Vagina (tissue), 2 donors: ENCODE results near the gene URB2.

Source experiments
- CTCF ChIP-seq, 3 experiments: fragments of 450-650 bp in 2 of 3; fragments of 200-600 bp in 1 of 3; sonication (generic) in 1 of 3; IDR thresholded peaks; one replicate each; pipeline ENCODE4 v1.5.1; 2017 to 2019; ENCODE audit warnings: antibody characterized with exemption in 3 of 3, mild to moderate bottlenecking in 2 of 3, moderate library complexity in 2 of 3
- POLR2A ChIP-seq, 2 donors: fragments of 450-650 bp; IDR thresholded peaks; one replicate each; pipeline ENCODE4 v1.6.1; 2017; ENCODE audit warnings: antibody characterized with exemption in 2 of 2, mild to moderate bottlenecking in 2 of 2, moderate library complexity in 2 of 2

- TF ChIP-seq CTCF (IDR thresholded peaks at IDR 0.05) = no peak
- no peak for TF ChIP-seq POLR2A (IDR thresholded peaks at IDR 0.05)
Observed at GRCh38 chr1:229666585-229666984, 40.5 kb downstream of the URB2 start.
